GM12892 (cell line): ENCODE measurements around the gene GPR135.

Experiments used
- POLR2A ChIP-seq: IDR thresholded peaks from 2 replicates; pipeline ENCODE4 v1.6.1; 2011; ENCODE audit warnings: low read depth, low read length, control low read depth
- POLR2AphosphoS5 ChIP-seq: IDR thresholded peaks from 2 replicates; pipeline ENCODE4 v1.6.1; 2011; ENCODE audit warnings: low read depth, low read length, control low read depth
- TAF1 ChIP-seq: IDR thresholded peaks from 2 replicates; pipeline ENCODE4 v1.6.1; 2011; ENCODE audit warnings: low read depth, mild to moderate bottlenecking, control low read depth, low read length, borderline replicate concordance

- TF ChIP-seq POLR2A (no peak), POLR2AphosphoS5 (no peak), TAF1 (no peak)
Observed at GRCh38 chr14:59424341-59425071, 40.7 kb downstream of the GPR135 start.
